GM12801 (cell line): Measurements from ENCODE around the gene MARCKSL1.

ENCODE experiments used
- TF ChIP-seq, protein P1 (sequence below): IDR thresholded peaks from one replicate; pipeline ENCODE4 v1.5.1; 2011; ENCODE audit warnings: control low read depth; ENCODE audit not compliant: insufficient read length; ENCODE audit errors: extremely low read depth

Gene MARCKSL1

GRCh38 chr1:32339363-32339978 is 3.4 kb upstream of the MARCKSL1 start:
- TF ChIP-seq, protein P1, sequence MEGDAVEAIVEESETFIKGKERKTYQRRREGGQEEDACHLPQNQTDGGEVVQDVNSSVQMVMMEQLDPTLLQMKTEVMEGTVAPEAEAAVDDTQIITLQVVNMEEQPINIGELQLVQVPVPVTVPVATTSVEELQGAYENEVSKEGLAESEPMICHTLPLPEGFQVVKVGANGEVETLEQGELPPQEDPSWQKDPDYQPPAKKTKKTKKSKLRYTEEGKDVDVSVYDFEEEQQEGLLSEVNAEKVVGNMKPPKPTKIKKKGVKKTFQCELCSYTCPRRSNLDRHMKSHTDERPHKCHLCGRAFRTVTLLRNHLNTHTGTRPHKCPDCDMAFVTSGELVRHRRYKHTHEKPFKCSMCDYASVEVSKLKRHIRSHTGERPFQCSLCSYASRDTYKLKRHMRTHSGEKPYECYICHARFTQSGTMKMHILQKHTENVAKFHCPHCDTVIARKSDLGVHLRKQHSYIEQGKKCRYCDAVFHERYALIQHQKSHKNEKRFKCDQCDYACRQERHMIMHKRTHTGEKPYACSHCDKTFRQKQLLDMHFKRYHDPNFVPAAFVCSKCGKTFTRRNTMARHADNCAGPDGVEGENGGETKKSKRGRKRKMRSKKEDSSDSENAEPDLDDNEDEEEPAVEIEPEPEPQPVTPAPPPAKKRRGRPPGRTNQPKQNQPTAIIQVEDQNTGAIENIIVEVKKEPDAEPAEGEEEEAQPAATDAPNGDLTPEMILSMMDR: no peak

- TF ChIP-seq, protein P1: no peak
Measured at GRCh38 chr1:32338637-32339145, 2.7 kb upstream of the MARCKSL1 start.

DNA sequence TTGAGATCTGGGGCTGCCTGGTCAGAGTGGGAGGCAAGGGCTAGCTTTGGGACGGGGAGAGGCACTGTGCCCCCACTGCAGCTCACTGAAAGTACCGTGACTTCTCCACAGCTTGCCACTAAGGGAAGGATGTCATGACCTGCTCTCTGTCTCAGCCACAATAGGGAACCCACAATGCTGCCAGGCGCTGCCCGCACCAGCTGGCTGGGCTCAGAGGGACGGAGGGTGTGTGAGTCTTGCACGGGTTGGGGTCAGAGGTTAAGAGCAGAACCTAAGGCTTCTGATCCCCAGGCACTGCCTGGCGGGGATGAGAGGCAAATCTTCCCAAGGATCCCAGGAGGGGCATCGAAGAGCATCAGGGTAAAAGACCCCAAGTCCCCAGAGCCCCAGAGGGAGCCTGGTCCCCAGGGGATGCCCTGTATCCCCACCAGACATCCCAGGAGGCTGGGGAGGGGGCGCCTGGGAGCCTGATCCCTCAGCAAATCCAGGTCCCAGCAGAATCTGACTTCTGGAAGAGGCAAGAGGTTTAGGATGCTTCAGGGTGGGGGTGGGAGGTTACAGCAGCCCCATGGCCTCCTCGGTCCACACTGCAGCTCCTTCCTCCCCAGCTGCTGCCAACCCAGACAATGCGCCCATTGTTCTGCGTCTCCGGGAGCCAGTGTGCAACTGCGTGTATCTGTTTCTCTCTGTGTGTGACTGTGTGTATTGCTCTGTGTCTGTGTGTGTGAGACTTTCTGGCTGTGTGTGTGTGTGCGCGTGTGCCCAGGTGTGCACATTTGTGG is 2.0 kb upstream of the MARCKSL1 start:
- TF ChIP-seq, protein P1: no peak

GRCh38 chr1:32336963-32337675 is 1.1 kb upstream of the MARCKSL1 start:
- TF ChIP-seq, protein P1: no peak

DNA sequence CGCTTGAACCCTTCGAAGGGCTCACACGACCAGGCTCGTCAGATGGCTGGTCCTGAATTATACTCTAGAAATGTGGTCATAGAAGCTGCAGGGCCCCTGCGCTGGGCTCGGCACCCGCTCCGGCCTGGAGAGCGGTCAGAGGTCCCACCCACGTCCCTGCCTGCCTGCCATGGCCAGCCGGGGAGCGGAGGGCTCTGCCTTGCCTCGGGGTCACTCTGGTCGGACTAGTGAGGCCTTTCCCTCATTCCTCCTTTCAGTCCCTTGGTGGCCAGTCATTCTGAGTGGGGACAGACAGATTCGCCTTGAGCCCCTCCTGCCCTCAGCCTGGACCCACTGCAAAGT is 529 bp upstream of the MARCKSL1 start:
- TF ChIP-seq, protein P1: no peak

- TF ChIP-seq, protein P1: no peak
Measured at GRCh38 chr1:32335535-32335789, 571 bp downstream of the MARCKSL1 start.

GRCh38 chr1:32334864-32335534 is 1.0 kb downstream of the MARCKSL1 start:
- TF ChIP-seq, protein P1: no peak
